Mesendoderm (in vitro differentiated cells): ENCODE results near the gene GAS2.
A peak's percentile ranks its signal among the peaks of the same experiment; 100 is the strongest.

Experiments
- DNase-seq: peaks from one replicate; pipeline ENCODE4 v3.0.0; 2013
- H2AK5ac ChIP-seq: 2 replicates; pipeline ENCODE4 v1.6.1; 2013; ENCODE audit warnings: low read length, inconsistent platforms
- H2BK120ac ChIP-seq: 2 replicates; pipeline ENCODE4 v1.6.1; 2013; ENCODE audit warnings: low read depth, mild to moderate bottlenecking, low read length, moderate library complexity, mixed read lengths
- H2BK15ac ChIP-seq: replicated peaks from 2 replicates; pipeline ENCODE4 v1.6.1; 2013; ENCODE audit warnings: low read depth, mild to moderate bottlenecking, moderate library complexity
- H2BK5ac ChIP-seq: 2 replicates; pipeline ENCODE4 v1.6.1; 2013; ENCODE audit warnings: low read length, inconsistent platforms
- H3K18ac ChIP-seq: 2 replicates; pipeline ENCODE4 v1.6.1; 2013; ENCODE audit warnings: mild to moderate bottlenecking, low read length, mixed read lengths
- H3K23ac ChIP-seq: one replicate; pipeline ENCODE4 v1.6.1; 2013; ENCODE audit warnings: low read length
- H3K27ac ChIP-seq: 2 replicates; pipeline ENCODE4 v1.5.1; 2013; ENCODE audit warnings: low read depth, mild to moderate bottlenecking, inconsistent platforms, low read length, moderate library complexity
- H3K27me3 ChIP-seq: 2 replicates; pipeline ENCODE4 v1.6.1; 2013; ENCODE audit warnings: low read length, control low read depth, mild to moderate bottlenecking, inconsistent platforms; ENCODE audit not compliant: insufficient read depth, poor library complexity
- H3K36me3 ChIP-seq: 2 replicates; pipeline ENCODE4 v1.6.1; 2013; ENCODE audit warnings: low read length, inconsistent platforms; ENCODE audit not compliant: control insufficient read depth, insufficient read depth
- H3K4ac ChIP-seq: one replicate; pipeline ENCODE4 v1.6.1; 2013; ENCODE audit warnings: low read depth, mild to moderate bottlenecking, low read length, moderate library complexity
- H3K4me1 ChIP-seq: 2 replicates; pipeline ENCODE4 v1.6.1; 2013; ENCODE audit warnings: low read depth, low read length, inconsistent platforms; ENCODE audit not compliant: control insufficient read depth
- H3K4me2 ChIP-seq: 2 replicates; pipeline ENCODE4 v1.6.1; 2013; ENCODE audit warnings: low read length
- H3K4me3 ChIP-seq: 2 replicates; pipeline ENCODE4 v1.5.1; 2013; ENCODE audit warnings: mild to moderate bottlenecking, low read length
- H3K56ac ChIP-seq: one replicate; pipeline ENCODE4 v1.6.1; 2013; ENCODE audit warnings: low read length
- H3K79me1 ChIP-seq: 2 replicates; pipeline ENCODE4 v1.6.1; 2013; ENCODE audit warnings: low read length, inconsistent platforms
- H3K79me2 ChIP-seq: 2 replicates; pipeline ENCODE4 v1.6.1; 2013; ENCODE audit warnings: mild to moderate bottlenecking, low read length; ENCODE audit not compliant: control insufficient read depth, insufficient read depth
- H3K9ac ChIP-seq: 2 replicates; pipeline ENCODE4 v1.6.1; 2013; ENCODE audit warnings: low read length, inconsistent platforms
- H4K5ac ChIP-seq: one replicate; pipeline ENCODE4 v1.6.1; 2013; ENCODE audit warnings: low read length
- H4K8ac ChIP-seq: one replicate; pipeline ENCODE4 v1.6.1; 2013; ENCODE audit warnings: low read depth, mild to moderate bottlenecking, control low read depth, low read length, moderate library complexity
- WGBS: extraction: QIAGEN DNeasy Blood & Tissue Kit; methylation state at CpG from one replicate; pipeline ENCODE4 v1.1.7; 2013; ENCODE audit warnings: low lambda C conversion rate, missing lambda C conversion rate; ENCODE audit not compliant: insufficient coverage; ENCODE audit errors: extremely low coverage; 5-methylcytosine and 5-hydroxymethylcytosine counted together

The GAS2 gene

DNA sequence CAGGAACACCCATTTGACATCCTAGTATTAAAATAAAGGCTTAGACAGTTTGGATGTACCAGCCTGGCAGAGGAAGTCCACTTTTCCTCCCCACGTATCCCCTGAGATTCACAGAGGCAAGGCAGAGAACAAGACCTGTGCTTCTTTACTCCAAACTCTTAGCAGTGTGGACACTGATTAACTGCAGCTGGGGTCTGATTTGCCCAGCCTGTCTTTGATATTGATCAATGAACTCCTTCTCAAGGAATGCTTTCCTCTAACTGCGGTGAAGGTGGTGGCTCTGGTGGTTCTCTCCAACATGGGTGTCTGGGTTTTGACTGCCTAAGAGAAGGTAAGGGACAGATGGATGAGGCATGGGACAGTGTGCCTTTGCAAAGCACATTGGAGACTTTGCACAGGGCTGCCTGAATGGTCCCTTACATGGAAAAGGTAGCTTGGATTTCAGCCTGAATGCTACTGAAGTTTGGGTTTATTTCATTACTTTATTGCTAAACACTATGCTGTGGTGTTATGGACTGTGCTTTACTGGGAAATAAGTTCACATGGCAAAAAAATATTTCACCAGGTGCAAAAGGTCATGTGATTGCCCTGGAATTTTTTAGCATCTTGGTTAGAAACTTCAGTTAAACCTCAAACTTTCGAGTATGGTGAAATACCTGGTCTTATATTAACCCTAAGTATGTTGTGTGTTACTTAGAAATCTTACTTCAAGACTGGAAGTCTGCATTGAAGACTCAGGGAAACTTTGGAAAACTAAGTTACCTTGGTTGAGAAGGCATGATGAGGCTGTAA is 1.8 kb downstream of the GAS2 start:
- H3K36me3 ChIP-seq, result no peaks in the 10 kb centered on the region
- H3K4me1 ChIP-seq, result peaks cover 3% of the 10 kb centered on the region
- H3K56ac ChIP-seq, result no peak overlapping the region
- no peak overlapping the region for H3K4ac ChIP-seq
- H4K8ac ChIP-seq, result no peak overlapping the region
- H2BK15ac ChIP-seq, result no peak overlapping the region
- no peak overlapping the region for H2BK120ac ChIP-seq
- H3K23ac ChIP-seq, result no peak overlapping the region
- H3K18ac ChIP-seq, result no peak overlapping the region
- no peak overlapping the region for H3K27ac ChIP-seq
- H3K4me3 ChIP-seq, result no peak overlapping the region
- no peaks in the 10 kb centered on the region for H3K79me1 ChIP-seq
- no peak overlapping the region for H2AK5ac ChIP-seq
- no peak for DNase-seq
- H3K9ac ChIP-seq, result no peak overlapping the region
- no peaks in the 10 kb centered on the region for H3K79me2 ChIP-seq
- no peak overlapping the region for H2BK5ac ChIP-seq
- peaks cover 4% of the 10 kb centered on the region for H3K27me3 ChIP-seq
- no peak overlapping the region for H3K4me2 ChIP-seq
- WGBS, result no CpG with 5 or more reads among the region's 3 CpGs
- no peak overlapping the region for H4K5ac ChIP-seq

DNA sequence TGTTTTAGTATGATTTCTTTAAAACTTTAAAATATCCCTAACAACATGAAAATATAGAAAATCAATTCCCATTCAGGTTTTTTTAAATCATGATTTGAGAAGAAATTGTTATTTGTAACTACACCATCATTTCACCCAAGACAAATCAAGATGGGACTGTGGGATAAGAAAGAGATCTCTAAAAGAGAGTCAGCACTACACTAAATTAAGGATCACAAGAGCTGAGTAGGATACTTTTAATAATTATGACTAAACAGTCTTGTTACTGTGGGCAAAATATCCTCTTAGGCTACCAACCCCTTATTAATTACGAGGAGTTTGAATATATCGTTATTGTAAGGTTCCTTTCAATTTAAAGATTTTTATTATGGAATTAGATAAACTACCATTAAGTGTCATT is 3.0 kb downstream of the GAS2 start:
- Histone ChIP-seq H3K4me2 (no peak overlapping the region), H2BK15ac (no peak overlapping the region), H3K27me3 (peaks cover 4% of the 10 kb centered on the region), H2AK5ac (no peak overlapping the region), H3K4ac (no peak overlapping the region), H4K8ac (no peak overlapping the region), H3K23ac (no peak overlapping the region), H3K79me1 (no peaks in the 10 kb centered on the region), H3K36me3 (no peaks in the 10 kb centered on the region), H3K27ac (no peak overlapping the region), H3K9ac (no peak overlapping the region), H3K18ac (no peak overlapping the region), H3K4me1 (peaks cover 3% of the 10 kb centered on the region), H4K5ac (no peak overlapping the region), H3K56ac (no peak overlapping the region), H2BK120ac (no peak overlapping the region), H3K4me3 (no peak overlapping the region), H3K79me2 (no peaks in the 10 kb centered on the region), H2BK5ac (no peak overlapping the region)
- DNase-seq, result no peak
- 100% methylated on average over 1 of the region's 2 CpGs for WGBS

DNA sequence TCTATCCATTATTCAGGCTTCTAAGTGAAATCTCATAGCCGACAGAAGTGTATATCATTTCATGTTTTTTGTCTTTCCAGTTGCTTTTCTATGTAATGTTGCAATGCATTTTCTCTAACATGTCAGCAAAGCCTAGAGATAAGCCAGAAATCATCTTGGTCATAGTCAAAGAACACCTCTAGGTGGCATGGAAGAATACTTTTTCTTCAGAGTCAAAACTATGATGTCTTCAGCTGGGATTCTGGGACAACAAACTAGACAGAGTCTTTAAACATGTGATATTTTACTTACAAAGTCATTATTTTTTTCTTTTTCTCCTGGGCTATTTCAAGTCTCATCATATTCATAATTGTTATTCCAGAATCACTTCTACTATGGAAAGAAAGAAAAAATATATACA is 4.4 kb downstream of the GAS2 start:
- no peak overlapping the region for H2AK5ac ChIP-seq
- no peak overlapping the region for H2BK5ac ChIP-seq
- H3K18ac ChIP-seq, result no peak overlapping the region
- DNase-seq, result peak; percentile 33
- H4K5ac ChIP-seq, result no peak overlapping the region
- no peak overlapping the region for H2BK15ac ChIP-seq
- no CpG with 5 or more reads among the region's 1 CpG for WGBS
- H3K23ac ChIP-seq, result no peak overlapping the region
- no peak overlapping the region for H3K4ac ChIP-seq
- H3K4me2 ChIP-seq, result no peak overlapping the region
- peaks cover 3% of the 10 kb centered on the region for H3K4me1 ChIP-seq
- no peak overlapping the region for H3K4me3 ChIP-seq
- no peak overlapping the region for H3K27ac ChIP-seq
- no peak overlapping the region for H3K56ac ChIP-seq
- H3K36me3 ChIP-seq, result no peaks in the 10 kb centered on the region
- no peak overlapping the region for H2BK120ac ChIP-seq
- H3K79me1 ChIP-seq, result no peaks in the 10 kb centered on the region
- H4K8ac ChIP-seq, result no peak overlapping the region
- H3K9ac ChIP-seq, result no peak overlapping the region
- peaks cover 4% of the 10 kb centered on the region for H3K27me3 ChIP-seq
- H3K79me2 ChIP-seq, result no peaks in the 10 kb centered on the region

DNA sequence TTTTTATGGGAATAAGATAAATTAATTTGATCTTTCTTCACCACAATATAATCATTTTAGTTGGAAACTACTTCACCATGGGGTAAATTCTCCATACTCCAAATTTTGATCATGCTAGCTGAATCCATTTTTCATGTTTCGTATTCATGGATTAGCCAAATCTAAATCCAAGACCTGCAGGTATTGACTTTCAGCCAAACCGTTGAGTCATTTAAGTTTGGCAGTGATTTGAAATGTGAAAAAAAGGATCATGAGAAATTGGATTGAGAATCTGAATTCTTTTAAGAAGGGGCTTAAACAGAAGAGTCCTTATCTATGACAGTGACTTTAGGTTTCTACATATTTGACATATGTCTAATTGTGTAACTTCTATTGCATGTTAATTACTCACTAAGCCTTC is 5.3 kb downstream of the GAS2 start:
- no peak for DNase-seq
- H3K4ac ChIP-seq, result no peak overlapping the region
- H3K36me3 ChIP-seq, result no peaks in the 10 kb centered on the region
- peaks cover 3% of the 10 kb centered on the region for H3K4me1 ChIP-seq
- H3K27ac ChIP-seq, result no peak overlapping the region
- no peak overlapping the region for H3K4me2 ChIP-seq
- H3K79me1 ChIP-seq, result no peaks in the 10 kb centered on the region
- no peak overlapping the region for H4K5ac ChIP-seq
- H3K18ac ChIP-seq, result no peak overlapping the region
- no peak overlapping the region for H4K8ac ChIP-seq
- no peaks in the 10 kb centered on the region for H3K79me2 ChIP-seq
- no peak overlapping the region for H2BK5ac ChIP-seq
- WGBS, result no CpG with 5 or more reads among the region's 2 CpGs
- H3K9ac ChIP-seq, result no peak overlapping the region
- no peak overlapping the region for H3K56ac ChIP-seq
- no peak overlapping the region for H2BK120ac ChIP-seq
- H3K27me3 ChIP-seq, result peaks cover 4% of the 10 kb centered on the region
- H3K23ac ChIP-seq, result no peak overlapping the region
- H2AK5ac ChIP-seq, result no peak overlapping the region
- no peak overlapping the region for H3K4me3 ChIP-seq
- H2BK15ac ChIP-seq, result no peak overlapping the region

DNA sequence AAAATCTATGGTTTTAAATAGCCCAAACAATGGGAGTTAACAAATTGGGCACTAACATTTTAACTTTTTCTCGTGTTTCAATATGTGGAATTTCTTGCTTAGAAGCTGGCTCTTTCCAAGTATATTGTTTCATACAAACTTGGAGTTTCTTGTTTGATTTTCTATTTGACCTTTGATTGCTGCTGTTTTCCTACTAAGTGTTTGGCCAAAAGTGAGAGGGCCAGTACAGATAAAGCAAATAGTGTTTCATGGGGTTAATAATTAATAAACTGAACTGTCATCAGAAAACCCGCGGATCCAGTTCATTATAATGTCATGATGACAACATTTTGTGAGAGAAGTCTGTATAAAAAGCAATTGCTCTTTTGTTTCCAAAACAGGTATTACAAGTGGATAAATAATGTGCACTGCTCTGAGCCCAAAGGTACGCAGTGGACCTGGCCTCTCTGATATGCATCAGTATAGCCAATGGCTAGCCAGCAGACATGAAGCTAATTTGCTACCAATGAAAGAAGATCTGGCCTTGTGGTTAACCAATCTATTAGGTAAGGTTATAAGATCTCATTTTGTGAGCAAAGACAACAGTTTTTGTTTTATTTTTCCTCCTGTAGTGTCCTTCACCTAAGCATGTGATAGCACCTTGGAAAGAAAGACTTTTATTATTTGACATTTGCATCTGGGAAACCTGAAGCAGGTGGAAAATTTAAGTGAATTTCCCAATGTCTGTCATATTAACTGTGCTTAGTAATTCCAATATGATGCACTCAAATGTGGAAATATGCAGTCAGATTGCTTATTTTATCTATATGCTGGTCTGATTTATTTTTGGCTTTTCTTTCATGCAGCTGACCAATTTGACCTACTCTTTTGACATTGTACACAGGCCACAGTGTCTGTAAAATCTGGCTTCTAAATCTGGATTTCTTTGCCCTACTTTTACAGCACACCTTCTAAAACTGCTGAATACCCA is 8.3 kb downstream of the GAS2 start:
- Histone ChIP-seq H2BK120ac (no peak overlapping the region), H2BK5ac (no peak overlapping the region), H3K9ac (no peak overlapping the region), H3K27ac (no peak overlapping the region), H3K4me2 (no peak overlapping the region), H3K56ac (no peak overlapping the region), H4K5ac (no peak overlapping the region), H3K23ac (no peak overlapping the region), H3K79me2 (no peaks in the 10 kb centered on the region), H2AK5ac (no peak overlapping the region), H2BK15ac (no peak overlapping the region), H3K4me1 (no peaks in the 10 kb centered on the region), H3K18ac (no peak overlapping the region), H3K27me3 (no peaks in the 10 kb centered on the region), H4K8ac (no peak overlapping the region), H3K36me3 (no peaks in the 10 kb centered on the region), H3K4ac (no peak overlapping the region), H3K79me1 (no peaks in the 10 kb centered on the region), H3K4me3 (no peak overlapping the region)
- no peak for DNase-seq
- WGBS, result no CpG with 5 or more reads among the region's 4 CpGs
